HG02571 (cell line): ENCODE data around the gene AMOTL2.

Experiments
- ATAC-seq: cut with Tn5 transposase; IDR thresholded peaks from one replicate; pipeline ENCODE4 v1.9.1; 2021; ENCODE audit warnings: mild to moderate bottlenecking, moderate library complexity; ENCODE audit not compliant: unreplicated experiment

Gene AMOTL2

DNA sequence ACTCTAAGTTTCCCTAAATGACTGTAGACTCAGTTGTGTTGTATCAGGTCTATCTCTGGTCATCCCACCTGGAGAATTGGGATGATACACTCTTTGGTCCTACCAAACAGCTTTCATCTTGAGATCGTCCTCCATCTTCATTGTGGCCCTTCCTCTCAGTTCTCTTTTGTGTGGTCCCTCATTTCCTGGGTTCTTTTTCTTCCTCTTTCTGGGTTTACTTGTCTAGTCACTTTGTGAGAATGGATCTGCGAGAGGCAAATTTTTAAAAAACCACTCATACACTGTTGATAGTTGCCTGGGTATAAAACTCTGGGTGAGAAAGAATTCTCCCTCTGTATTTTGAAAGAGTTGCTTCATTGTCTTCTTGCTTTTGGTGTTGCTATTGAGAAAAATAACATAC is 6.0 kb upstream of the AMOTL2 start:
- no peak for ATAC-seq

DNA sequence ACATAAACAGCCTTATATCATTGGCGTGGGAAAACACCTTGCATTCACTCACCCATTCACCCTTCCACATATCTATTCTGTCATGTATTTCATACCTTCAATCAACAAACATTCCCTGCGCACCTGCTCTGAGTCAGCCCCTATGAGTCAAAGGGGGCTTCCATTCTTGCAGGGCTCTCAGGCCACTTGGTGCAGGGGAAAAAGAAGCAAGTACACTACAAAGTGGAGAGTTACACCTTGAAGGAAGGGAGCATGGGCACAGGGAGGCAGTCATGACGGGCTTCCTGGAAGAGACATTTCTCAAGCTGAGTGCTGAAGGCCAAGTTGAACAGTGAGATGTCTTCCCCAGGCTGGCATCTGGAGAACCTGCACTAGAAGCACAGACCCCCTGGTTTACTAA is 4.6 kb upstream of the AMOTL2 start:
- no peak for ATAC-seq

GRCh38 chr3:134378384-134378783 is 4.1 kb upstream of the AMOTL2 start:
- ATAC-seq, result no peak

- no peak for ATAC-seq
These were observed 3.6 kb upstream of the AMOTL2 start for GRCh38 chr3:134377896-134378295.

GRCh38 chr3:134376786-134377426 is 2.7 kb upstream of the AMOTL2 start:
- ATAC-seq, result no peak

DNA sequence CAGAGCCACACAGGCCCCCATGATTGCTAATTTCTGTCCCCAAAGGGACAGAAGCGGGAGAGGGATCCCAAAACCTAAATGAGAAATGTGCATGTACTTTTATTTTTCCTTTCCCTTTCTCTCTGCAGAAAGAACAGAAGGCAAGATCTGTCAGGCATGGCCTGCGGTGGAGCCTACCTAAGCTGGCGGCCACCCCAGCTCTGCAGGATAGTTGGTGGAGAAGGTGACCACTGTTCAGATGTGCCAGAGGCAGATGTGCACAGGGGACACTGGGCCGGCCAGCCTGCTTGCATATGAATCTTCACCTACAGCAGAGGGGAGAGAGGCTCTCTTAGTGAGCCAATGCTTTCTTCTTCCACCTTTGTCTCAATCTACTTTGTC is 2.1 kb upstream of the AMOTL2 start:
- no peak for ATAC-seq

DNA sequence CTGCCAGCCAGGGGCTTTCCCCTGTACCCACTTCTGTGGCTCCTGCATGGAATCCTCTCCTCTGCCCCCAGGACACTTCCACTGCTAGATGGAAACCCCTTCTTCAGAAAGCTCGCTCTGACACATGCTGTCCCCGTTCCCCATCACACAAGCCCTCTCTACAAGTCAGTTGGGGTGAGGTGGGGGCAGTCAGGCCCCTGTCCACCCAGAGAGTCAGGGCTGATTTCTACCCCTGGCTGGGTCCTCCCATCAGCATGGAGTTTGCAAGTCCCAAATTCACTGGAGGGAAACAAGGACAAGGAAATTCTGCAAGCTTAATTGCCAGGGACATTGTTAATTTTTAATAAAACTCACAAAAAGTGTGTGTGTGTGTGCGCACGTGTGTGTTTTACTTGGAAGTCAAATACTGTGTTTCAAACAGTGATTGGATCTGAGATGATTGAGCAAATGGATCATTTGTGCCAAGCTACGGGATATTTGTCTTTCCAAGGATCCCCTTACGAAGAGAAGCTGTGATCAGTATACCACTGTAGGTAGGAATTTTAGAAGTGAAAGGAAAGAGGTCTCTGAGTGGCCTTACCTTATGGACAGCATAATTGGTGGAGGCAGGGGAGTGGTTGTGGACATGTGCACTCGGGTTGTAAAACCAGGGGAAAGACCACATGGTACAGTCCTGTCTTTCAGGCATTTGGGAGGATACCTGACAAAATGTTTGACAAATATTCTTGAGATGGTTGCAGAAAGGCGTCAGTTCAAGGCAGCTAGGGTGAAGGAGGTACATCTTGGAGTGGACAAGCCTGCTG is 1.5 kb upstream of the AMOTL2 start:
- ATAC-seq, result no peak

DNA sequence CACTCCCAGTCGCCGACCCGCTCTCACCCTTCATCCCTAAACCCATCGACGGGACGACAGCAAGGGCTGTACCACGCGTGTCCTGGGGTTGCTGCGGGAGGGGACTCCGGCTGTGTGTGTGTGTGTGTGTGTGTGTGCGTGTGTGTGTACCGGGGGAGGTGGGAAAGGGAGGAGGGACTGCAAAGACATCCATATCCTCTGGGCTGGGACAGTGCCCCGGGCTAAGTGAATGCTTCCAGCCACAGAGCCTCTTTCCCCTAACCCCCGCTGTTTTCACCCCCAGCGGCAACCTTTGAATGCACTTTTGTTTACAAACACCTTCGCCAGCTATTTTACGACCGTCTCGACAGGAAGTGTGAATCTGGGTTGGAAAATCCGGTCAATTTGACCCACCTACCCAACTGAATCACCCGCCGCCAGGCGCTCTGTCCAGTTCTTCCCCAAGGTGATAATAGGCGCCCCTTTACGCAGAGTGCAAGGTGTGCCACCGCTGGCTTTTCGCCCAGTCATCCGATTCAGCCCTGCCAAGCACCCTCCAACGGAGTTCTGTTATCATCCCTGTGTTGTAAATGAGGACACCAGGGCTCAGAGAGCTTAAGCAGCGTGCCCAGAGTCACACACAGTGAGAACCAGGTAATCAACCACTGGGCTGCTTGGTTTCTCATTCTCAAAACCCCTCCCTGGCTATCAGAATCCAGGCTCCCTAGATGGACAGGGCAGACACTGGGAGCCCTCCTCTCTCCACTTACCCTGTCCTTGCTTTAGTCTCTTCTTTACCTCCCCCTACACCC is 739 bp upstream of the AMOTL2 start:
- ATAC-seq, result no peak

DNA sequence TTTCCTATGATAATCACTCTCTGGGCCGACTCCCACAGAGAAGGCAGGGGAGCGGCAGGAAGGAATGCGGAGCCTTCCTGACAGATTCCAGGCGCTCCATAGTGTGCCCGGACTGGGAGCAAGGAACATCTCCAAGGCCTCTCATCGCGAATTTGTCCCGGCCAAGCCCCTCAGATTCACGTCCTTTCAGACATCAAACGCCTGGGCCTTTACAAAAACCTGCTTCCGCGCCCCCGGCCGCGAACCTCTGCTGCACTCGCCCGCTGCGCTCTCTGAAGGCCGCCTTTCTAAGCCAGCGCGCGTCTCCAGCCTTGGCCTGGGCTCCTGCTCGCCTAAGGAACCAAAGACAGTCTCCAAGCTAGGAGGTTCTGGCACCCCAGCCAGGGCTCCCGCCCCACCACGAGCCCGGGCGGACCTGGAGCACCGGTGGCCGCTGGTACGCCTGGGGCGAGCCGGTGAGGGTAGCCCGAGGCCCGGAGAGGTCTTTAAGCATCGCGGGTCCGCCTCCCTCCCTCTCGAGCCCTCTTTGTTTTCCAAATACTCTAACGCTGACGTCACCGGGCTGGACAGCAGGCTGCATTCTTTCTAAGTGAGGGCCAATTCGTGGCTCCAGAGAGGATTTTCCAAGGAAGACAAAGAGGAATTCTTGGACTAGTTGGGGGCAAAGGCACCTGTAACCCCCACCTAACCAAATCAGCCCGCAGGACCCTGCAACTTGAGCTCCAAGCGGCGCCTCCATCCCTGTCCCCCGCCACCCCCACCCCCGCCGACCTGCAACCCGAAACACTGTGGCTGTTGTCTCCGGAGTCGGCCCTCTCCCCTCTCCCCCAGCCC is 759 bp downstream of the AMOTL2 start:
- ATAC-seq, result no peak

- ATAC-seq, result no peak
These were observed 1.6 kb downstream of the AMOTL2 start for GRCh38 chr3:134372396-134373270.

DNA sequence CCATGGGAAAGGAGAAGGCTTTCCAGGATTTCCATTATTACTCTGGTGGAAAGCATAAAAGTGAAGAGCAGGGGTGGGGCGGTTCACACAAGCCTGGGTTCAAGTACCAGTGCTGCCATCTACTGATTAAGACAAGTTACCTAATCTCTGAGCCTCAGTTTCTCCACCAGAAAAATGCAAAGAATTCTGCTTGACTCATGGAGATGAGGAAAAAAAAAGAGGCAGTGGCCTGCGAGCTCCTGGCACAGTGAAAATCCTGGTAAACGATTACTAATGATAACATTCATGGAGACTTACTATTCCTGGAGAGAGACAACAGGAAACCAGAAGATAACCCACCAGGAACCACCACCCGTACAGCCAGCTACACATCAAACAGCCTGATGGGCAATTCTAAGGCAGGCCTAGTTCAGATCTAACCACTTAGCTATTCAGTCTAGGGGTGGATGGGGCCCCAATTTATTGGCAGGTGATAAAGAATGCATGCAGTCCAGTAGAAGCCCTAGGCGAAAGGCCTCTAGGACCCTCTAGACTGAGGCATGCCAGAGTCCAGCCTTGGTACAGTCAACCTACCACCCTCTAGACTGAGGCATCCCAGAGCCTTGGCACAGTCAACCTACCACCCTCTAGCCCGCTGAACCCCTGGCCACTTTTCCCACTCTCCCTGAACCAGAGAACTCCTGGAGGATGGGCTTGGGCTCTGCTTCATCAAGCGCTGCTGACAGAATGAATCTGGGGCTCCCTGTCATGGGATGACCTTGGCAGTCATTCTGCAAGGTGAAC is 2.5 kb downstream of the AMOTL2 start:
- ATAC-seq, result no peak

GRCh38 chr3:134370611-134371531 is 3.4 kb downstream of the AMOTL2 start:
- ATAC-seq, result no peak

GRCh38 chr3:134369861-134370596 is 4.2 kb downstream of the AMOTL2 start:
- no peak for ATAC-seq

DNA sequence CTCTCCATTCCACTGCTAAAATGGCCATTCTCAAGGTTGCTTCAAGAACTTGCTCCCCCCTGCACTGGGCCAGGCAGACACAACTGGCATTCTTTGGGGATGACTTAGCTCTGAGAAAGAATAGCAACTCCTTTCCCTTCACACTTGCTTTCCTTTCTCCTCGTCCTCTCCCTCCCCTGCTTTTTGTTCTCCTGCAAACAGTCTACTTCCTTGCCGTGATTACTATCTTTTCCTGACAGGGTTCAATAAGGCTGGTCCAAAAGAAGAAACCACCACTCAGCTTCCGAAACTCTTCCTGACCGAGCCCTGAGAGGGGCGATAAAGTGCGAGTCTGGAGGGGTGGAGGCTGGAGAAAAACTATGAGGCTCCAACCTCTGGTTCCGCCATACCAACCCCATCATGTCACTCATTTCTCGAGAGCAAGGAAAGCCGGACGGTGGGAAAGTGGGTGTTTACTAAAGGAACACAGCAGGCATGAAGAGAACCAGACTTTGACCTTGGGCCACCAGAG is 5.0 kb downstream of the AMOTL2 start:
- no peak for ATAC-seq

DNA sequence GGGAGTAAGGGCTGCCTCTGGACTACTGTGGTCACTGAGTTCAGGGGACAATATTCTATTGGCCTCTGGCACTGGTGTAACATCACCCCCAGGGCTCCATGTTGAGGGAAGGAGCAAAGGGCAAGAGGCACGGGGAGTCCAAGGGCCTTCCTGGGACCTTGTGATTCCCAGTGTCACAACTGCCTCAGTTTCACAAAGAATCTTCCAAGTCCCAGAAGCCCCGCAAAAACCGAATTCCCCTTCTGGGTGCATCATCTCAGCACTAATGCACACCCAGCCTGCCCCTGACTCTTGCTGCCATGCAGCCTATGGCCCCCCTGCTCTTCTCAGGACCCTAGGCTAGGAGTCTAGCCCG is 5.5 kb downstream of the AMOTL2 start:
- no peak for ATAC-seq

- ATAC-seq, result no peak
These were observed 6.1 kb downstream of the AMOTL2 start for GRCh38 chr3:134367869-134368750.
